ENCODE results near the gene THBD.

The THBD gene

GRCh38 chr20:22999756-23000155 lies 49.7 kb downstream of the THBD start:
- H3K4me3 ChIP-seq (ENCODE audit: low read length): no peak overlapping the region
- no peak for DNase-seq (ENCODE audit: low read depth, low spot score)

- no peak for DNase-seq (ENCODE audit: low read depth, low spot score)
- H3K4me3 ChIP-seq (ENCODE audit: low read length): no peak overlapping the region
Observed at GRCh38 chr20:22998476-22998875, 51.0 kb downstream of the THBD start.

- no peak for DNase-seq (ENCODE audit: low read depth, low spot score)
- no peak overlapping the region for H3K4me3 ChIP-seq (ENCODE audit: low read length)
Observed at GRCh38 chr20:22995923-22996322, 53.5 kb downstream of the THBD start.
